HG02798 (cell line): ENCODE measurements around the gene DNM3.

Experiments
- ATAC-seq: cut with Tn5 transposase; IDR thresholded peaks from one replicate; pipeline ENCODE4 v1.9.1; 2021; ENCODE audit warnings: mild to moderate bottlenecking; ENCODE audit not compliant: unreplicated experiment, poor library complexity

The DNM3 gene

DNA sequence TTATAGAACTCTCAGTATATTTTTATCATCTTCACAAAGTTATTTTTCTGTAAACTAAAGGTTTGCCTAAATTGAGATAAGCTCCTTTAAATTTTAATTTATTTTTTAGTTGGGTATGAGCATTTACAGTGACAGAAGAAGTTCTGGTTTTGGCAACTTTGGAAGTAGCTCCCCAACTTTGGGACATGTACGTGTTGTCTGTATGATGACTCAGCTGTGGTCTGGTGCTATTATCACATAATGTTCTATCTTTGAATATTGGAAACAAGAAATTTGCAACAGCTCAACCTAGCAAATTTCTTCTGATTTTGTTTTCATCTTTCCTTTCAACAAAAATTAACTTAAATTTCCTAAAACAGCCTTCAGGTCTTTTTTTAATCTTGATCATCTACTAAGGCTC is 532.6 kb downstream of the DNM3 start:
- ATAC-seq: no peak

DNA sequence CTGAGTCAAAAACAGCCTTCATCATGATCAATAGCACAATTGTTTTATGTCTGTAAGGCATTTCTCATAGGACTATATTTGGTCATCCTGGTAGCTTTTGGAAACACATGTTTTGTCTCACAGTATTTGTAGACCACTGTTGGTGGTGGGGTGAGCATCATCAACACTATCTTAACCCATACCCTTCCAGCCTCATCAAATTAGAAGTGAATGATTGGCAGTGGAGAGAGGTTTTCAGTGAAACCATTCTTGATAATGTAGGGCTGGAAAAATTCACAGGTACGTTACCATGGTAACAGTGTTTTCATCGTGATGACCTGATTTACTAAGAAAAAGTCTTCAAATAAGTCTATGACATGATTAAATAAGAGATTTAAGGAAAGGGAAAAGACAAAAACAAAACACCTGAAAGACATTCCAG is 533.9 kb downstream of the DNM3 start:
- ATAC-seq: no peak

DNA sequence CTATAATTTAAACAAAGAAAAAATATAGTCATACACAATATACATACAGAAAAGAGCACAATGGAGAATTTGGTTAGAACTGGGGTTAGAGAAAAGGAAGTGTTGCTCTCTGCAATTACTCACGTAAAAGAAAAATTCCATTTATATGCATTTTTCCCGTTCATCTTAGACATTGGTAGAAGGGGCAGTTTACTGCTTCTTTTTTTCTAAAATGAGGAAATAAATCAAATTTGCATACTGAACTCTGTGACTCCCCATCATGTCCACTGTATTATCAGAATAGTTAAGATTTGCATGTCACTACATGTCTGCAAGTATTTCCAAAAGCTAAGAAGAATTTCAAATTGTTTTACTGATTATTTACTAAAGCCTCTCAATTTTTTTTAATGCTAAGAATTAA is 535.1 kb downstream of the DNM3 start:
- no peak for ATAC-seq

DNA sequence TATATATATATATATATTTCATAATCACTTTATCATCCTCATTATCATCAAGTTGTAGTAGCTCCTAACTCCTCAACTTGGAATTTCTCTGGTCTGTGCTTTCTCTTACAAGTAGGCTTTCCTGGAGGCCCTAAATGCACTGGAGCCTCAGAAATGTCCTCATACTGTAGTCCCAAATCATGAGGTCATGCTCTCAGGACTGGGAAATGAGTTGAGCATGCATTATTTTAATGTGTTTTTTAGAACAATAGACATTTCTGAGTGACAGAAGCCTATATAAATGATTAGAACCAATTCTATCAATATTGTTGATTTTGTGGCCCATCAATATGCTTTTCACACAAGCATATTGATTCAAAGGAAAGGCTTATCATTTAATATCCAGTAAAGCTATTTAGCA is 536.3 kb downstream of the DNM3 start:
- no peak for ATAC-seq

DNA sequence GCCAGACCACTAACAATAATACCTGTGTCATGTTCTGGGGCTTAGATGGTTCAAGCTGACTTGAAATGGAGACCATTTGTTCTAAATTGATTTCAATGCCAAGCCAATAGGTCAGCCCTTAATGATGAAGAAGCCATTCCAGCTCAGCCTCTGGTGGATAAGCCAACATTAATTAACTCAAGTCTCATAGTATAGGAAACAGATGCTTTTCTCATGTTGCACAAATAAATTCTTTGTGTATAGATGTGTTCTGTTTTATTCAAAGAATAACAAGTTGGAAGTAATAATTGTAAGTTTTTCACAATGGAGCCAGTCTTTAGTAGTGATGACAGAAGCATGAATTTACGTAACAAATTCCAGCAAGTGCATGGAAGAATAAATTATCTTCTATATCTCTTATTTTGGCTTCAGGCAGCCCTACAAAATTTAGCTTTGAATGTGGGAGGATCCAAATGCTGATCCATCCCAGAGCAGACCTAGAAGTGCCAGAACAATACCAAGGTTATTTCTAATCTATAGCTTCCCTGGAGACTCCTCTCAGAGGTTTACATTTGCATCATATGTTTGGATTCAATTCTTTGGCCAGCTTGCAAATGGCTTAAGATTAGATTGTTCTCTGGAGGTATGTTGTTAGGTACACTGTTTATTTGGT is 536.9 kb downstream of the DNM3 start:
- no peak for ATAC-seq

DNA sequence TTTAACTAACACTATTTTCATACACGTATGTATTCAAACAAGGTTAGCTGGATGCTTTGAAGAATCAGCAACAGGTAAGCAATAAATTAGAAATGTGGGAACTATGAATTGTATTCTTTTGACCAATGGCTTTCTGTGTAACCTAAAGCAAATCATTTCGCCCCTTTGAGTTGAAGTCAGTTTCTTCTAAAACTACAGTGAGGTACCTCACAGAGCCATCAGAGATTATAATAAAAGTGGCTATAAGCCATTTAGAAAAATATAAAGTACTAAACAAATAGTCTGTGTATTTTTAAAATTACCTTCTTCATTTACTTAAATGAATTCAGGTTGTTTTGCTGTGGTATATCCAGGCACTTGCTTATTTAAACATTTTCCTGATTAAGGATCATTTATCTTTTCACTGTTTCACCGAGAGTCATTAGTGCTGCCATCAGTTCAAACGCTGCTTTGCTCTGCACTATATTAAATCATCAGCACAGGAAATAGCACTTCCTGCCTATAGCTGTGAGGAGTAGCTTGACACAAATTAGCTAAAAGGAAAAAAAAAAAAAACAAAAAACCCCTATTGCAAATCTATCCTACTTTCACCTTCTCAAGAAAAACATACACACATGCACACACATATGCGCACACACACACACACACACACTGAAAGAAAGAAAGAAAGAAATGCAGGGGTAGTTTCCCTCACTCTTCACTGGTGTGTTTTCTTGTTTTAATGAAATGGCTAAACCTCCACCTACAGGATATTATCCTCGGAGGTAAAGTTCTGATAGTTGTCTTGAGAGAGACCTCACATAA is 539.3 kb downstream of the DNM3 start:
- ATAC-seq: peak; percentile 78

DNA sequence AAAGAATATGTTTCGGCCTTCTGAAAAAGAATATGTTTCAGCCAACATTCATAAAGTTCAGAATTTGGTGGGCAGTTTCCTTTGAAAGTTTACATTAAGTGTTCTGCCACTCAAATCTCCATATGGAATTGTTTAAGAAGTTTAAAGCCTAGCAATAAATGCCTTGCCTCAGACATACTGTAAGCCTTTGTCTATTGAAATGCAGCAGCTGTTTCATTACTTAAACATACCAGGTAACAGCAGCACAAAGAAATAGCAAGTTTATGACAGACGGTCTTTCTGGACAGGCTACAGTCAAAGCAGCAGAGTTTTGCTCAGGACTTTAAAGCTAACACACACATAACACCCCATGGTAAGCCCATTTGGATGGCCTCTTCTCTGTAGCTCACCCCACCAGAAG is 540.6 kb downstream of the DNM3 start:
- no peak for ATAC-seq

DNA sequence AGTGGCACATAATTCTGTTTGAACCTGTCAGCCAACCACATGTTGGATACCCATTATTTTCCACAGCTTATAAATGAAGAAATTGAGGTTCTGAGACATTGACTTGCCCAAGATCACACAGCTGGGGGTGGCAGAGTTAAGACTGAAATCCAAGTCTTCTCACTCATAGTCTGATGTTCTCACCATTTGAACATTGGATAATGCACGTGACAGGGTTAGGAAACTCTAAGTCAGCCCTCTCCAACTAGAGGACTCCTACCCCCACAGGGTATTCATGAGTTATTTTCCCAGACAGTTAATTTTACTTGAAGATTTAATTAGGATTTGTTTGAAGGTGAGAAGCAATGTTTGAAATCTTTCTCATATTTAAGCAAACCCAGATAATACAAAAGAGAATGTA is 541.1 kb downstream of the DNM3 start:
- no peak for ATAC-seq

DNA sequence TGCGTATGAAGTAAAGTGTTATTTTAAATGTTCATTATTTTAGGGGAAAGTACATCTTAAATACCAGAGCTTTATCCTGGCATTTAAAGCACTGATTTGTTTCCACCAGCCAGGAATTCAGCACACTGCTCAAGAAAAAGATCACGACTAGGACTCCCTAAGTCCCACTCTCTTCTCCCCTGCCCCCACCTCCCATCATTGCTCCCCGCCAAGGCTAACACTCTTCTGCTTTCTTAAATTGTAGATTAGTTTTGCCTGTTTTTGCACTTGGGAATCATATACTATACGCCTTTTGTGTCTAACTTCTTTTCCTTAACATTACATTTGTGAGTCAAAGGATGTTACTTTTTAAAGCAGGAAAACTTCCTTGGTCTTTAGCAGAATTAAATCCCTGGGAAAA is 541.7 kb downstream of the DNM3 start:
- ATAC-seq: no peak

DNA sequence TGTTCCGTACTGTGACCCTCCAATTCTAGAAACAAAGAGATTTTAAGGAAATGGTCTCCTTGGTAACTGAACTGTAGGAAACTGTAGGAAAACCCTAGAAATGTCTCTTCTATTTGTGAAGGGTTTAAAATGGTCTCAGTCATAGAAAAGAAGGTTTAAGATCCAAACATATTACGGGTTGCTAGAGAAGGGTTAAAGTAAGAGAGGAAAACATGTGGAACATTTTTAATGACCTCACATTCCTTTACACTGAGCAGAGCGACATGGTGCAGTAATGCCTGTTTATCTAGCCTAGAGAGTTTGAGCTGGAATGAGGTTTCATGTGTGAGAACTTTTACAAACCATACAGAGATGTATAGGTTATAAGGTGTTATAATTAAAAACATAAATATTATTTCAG is 542.2 kb downstream of the DNM3 start:
- no peak for ATAC-seq

DNA sequence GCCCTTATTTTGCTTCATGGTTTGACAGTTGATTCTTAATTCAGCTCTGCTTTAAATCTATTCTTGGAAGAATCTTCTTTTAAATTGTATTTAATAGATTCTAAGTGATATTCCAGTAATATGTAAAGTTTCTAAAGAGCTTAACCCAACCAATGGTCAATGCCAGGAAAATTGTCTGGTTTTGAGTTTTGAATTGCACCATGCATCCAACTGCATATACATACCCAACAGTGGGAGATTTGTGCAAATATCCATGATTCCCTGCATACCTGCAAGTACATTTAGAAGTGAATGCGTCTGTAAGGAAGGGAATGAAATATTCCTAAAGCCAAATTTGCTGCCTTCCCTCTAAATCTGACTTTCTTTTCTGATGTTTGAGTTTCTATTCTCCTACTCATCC is 543.4 kb downstream of the DNM3 start:
- ATAC-seq: no peak

DNA sequence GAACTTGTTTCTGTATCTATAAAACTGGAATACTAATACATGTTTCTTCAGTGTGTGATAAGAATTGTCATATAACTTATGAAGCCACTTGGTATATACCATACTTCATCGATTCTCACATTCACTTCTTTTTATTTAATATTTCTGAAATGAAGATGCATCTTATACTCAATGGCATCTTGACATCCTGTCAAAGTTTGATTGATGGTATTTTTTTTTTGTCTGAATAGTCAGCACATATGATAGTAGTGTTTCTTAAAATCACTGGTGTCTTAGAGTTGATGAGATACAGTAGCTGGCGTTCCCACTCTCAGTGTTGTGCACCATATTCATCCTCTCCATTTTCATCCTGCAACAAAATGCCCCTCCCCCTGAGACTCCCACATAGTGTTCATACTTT is 544.7 kb downstream of the DNM3 start:
- no peak for ATAC-seq

DNA sequence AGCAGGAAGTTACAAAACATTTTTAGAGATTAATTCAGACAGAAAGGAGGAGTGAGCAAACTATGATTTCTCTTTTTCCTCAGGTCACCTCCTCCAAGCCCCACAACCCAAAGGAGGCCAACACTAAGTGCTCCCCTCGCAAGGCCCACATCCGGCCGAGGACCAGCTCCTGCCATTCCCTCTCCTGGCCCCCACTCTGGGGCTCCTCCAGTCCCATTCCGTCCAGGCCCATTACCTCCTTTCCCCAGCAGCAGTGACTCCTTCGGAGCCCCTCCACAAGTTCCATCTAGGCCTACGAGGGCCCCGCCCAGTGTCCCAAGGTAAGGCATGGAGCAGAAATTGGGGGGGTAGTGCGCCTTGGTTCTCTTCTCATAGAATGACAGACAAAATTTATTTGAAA is 547.2 kb downstream of the DNM3 start:
- no peak for ATAC-seq

DNA sequence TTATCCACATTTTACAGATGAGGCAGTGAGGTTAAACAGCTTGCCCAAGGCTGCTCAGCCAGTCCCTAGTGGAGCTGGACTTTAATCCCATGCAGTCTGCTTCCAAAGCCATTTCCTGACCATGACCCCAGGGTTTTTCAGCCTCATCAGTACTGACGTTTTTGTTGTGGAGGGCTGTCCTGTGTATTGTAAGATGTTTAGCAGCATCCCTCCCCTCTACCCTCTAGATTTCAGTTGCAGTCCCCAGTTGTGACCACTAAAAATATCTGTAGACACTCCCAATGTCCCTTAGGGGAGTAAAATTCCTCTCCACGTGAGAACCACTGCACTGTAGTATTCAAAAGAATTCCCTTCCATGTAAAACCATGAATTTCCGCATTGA is 549.0 kb downstream of the DNM3 start:
- ATAC-seq: no peak

DNA sequence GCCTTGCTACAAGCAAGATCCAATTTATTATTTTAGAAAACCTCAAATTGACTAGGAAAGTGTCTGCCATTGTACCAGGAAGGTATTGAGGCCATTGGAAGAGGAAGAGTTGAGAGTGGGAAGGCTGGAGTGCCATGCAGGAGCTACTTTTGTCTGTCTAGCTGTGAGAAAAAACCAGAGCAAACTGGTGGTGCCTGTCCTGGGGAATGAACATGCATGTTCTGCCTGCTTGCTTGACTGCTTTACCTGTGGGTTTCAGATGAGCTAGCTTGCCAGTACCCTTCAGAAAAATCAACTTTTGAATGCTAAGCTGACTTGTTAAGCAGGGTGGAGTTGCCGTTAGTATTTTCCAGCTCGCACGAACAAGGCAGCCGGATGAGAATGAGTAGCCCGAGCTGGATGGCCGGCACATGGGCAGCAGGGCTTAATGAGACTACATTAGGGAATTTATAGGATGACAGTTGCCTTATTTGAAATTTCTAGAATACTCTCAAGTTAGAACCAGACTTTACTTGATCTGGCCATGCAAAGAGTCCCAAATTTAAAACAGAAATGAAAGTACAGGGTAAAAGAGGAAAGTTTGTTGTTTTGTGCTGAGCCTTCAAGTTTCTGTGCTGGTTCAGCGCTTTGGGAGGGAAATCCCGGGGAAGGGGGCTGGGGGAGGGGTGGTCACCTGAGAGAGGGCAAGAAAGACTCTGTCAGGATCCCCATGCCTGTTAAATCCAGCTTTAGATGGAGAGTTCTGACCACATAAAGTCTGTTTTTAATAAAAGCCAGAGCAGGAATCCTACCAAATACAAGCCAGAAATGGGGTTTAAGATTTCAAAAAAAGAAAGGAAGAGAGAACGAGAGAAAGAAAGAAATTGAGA is 549.6 kb downstream of the DNM3 start:
- peak; percentile 54 for ATAC-seq

DNA sequence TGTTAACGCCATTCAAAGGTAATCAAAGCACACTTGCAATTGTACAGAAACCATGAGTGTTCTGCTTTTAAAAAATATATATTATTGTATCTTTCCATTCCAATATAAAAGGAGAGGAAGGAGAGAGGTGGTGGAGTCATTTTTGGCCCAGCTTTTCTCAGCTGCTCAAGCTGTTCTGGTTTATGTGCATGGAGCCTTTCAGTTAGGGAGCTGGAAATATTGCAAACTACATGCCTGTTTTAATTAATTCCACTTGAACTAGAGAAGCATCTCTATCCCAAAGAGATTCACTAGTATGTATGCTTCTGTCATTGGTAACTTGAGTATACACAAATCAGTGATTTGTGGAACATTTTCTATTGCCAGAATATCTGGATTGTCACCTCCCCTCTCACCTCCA is 550.7 kb downstream of the DNM3 start:
- no peak for ATAC-seq

DNA sequence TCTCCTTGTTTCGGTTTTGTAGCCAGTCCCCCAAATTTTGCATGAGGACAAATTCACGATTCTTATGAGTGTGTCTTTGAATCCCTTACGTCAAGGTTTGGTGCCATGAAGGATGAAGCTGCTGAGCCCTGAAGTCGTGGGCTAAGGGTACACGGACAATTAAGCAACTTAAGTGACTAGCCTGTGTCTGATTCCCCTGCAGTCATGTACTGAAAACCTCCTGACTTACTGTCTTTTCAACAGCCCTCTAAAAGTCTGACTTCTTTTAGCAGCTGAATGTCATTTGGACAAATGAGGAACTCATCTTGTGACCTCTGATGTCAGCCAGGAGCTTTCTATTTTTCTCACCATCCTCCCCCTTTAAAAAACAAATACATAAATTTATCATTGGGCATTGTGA is 552.1 kb downstream of the DNM3 start:
- ATAC-seq: no peak

DNA sequence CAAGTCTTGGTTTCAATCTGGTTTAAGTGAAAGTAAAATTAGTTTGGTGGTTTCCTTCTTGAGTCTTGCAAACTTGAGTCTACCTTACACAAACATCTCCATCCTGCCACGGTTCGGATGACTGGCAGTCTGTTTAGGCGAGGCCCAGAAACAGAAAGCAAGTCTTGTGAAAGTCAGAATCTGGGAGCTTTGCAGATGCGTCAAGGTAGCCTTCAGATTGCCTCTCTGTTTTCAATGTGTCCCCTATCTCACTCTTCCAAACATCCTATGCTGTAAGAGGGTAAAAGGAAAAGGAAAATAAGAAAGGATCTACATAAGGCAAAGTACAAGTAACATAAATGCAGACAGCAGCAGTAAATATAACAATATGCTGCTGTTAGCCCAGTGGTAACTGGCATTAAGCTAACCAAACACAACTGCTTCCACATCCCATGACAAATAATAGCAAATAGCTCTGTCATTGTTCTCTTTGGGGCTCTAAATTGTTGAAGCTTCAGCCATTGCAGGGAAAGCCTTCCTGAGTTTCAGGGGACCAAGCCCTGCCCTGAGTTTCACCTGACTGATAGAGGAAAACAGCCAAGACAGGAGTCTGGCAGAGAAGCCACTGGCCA is 552.9 kb downstream of the DNM3 start:
- peak; percentile 90 for ATAC-seq

DNA sequence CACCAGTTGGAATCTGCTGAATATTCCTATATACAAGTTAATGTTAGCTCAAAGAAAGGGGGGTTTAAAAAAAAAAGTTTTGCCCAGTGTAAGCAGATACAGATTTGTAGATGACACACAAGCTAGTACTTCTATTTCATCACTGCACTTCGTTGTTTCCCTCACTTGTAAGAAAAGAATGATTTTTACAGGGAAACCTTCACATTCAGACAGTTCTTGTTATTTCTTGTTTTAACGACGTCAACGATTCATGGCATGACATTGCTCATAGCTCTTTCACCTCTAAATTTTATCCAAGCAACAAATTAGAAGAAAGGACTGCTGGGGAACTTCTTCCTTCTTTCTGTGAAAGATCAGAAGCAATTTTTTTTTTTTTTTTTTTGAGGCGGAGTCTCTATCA is 553.5 kb downstream of the DNM3 start:
- ATAC-seq: no peak

DNA sequence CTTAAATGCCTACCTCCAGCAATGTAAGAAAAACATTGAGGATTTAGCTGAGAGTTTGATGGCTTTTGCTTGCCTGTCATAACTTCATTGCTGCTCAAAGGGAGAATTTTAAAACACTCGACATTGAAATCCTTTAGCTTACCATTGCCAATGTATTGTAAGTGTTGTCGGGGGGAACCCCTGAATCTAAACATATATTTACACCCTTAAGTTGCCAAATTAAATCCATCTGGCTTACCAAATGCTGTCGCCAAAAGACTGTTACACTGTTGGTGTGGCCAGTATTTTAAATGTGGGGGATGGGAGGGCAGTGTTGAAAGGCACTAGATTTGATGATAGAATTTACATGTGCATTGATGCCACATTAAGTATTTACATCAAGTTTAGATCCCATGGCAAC is 554.3 kb downstream of the DNM3 start:
- ATAC-seq: no peak

DNA sequence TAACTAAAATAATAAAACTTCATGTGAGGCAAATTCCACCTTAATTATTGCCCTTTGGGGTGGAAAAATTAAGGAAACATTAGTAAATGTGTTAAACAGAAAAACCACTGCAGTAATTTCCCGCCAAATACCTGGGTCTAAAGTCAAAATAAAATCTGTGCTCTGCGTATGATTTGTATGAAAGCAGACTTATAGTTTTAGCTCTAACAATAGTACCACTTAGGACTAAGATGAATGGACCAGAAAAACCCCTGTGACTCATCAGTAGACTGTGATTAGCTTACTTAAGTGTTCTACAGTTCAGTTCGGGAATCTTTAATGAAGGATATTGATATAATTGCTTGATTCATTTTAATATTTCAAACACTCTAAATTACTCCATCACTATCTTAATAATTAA is 555.9 kb downstream of the DNM3 start:
- ATAC-seq: peak; percentile 38
